ENCODE results near the gene GAS7. TPM values are rescaled to one million over a fixed set of nuclear protein-coding genes. Genes with fewer than 3 reads are reported as not detected.
"Not testable (repeated sequence)": the region's sequence is repeated elsewhere in the genome, so short reads cannot be mapped to it uniquely, and the experiment has no call there.

The GAS7 gene
- total RNA-seq, 2 donors from 2014 or later: 79.7 to 113 TPM

DNA sequence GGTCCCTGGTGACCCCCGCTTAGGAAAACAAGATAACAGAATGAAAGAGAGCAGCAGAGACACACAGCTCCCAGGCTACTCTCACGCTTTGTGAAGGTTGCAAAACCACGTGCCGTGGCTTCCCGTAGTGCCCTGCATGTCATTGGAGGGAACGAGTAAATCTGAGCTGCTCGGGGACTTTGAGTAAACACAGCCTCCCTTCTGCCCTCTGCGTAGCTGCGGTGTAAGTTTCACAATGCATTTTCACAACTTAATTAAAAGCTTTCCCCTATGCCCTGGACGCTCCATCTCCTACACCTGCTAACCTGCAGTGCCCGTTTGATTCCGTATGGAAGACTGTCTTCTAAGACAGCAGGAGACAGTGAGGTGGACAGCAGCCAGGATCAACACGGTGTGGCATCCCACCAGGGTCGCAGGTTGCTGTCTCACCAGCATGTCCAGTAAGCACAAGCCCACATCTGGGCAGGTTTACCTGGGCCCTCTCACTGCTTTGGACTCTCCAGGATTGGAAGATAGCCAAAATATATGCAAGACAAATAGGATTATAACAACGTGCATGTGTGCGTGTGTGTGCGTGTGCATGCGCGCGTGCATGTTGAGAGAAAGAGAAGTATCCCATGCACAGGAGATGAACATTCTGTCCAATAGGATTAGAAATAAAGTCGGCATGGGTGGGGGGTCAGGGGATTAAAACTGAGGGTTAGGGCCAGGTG is 177.0 kb downstream of the GAS7 start:
- no peaks in the 10 kb centered on the region for H3K9me3 ChIP-seq
- H3K27ac ChIP-seq: peak overlapping the region in 1 of 2 donors; percentile 8
- peak; percentile 75 for DNase-seq (ENCODE audit: low spot score)

DNA sequence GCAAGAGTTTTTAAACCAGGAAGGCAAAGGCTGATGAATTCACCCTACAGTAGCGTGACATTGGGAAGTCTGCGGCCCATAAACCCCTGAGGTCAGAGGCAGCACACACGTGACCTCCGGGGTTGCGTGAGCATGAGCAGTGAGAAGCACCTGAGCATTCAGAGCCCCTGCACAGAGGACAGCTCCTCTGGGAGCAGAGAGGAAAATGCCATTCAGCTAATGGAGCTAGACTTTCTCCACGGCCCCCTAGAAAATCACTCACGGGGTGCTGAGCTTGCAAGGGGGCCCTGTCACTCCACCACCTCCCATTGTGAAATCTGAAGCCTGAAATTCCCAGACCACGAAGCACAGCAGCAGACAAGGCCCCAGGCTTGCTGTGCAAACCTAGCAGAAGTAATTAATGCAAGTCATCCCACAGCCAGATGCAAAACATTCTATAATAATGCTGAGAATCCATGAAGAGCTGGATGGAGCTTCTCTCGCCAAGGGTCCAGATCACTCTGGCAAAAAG is 178.4 kb downstream of the GAS7 start:
- TF ChIP-seq, protein P1, sequence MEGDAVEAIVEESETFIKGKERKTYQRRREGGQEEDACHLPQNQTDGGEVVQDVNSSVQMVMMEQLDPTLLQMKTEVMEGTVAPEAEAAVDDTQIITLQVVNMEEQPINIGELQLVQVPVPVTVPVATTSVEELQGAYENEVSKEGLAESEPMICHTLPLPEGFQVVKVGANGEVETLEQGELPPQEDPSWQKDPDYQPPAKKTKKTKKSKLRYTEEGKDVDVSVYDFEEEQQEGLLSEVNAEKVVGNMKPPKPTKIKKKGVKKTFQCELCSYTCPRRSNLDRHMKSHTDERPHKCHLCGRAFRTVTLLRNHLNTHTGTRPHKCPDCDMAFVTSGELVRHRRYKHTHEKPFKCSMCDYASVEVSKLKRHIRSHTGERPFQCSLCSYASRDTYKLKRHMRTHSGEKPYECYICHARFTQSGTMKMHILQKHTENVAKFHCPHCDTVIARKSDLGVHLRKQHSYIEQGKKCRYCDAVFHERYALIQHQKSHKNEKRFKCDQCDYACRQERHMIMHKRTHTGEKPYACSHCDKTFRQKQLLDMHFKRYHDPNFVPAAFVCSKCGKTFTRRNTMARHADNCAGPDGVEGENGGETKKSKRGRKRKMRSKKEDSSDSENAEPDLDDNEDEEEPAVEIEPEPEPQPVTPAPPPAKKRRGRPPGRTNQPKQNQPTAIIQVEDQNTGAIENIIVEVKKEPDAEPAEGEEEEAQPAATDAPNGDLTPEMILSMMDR (IDR thresholded peaks at IDR 0.05): no peak
- no peak overlapping the region for H3K4me3 ChIP-seq
- no peaks in the 10 kb centered on the region for H3K27me3 ChIP-seq
- H3K4me1 ChIP-seq: peaks cover 0 to 58% of the 10 kb centered on the region in 2 donors
- no peak for DNase-seq (ENCODE audit: low spot score)
- no peaks in the 10 kb centered on the region for H3K9me3 ChIP-seq
- H3K36me3 ChIP-seq: peaks cover 10% of the 10 kb centered on the region
- peak overlapping the region in 1 of 2 donors; percentile 4 for H3K27ac ChIP-seq

More for the DNA sequence above, 177.0 kb downstream of the GAS7 start:
- Histone ChIP-seq H3K36me3 (peaks cover 10% of the 10 kb centered on the region), H3K27me3 (no peaks in the 10 kb centered on the region), H3K4me1 (peaks cover 0 to 58% of the 10 kb centered on the region in 2 donors), H3K4me3 (no peak overlapping the region)
- TF ChIP-seq, protein P1 (IDR thresholded peaks at IDR 0.05): no peak

DNA sequence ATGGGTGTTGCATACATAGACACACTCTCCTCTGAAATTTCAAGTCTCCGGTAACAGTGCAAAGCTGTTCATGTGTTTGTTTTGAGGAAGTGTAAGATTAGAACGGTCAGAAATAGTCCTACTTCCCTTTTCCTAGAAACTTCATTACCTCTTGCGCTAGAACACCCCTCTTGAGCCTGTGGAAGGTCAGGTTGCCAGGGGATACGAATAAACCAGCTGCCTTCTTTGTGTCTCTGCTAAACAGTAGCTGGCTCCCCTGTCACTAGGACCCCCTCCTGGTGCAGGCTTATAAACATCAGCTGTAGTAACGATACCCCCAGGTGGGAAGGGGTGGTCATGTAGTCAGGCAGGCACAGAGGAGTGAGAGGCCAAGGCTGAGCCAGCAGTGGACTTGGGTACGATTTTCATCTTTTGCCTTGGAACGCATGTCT is 179.9 kb downstream of the GAS7 start:
- Histone ChIP-seq H3K9me3 (no peaks in the 10 kb centered on the region), H3K36me3 (peaks cover 10% of the 10 kb centered on the region), H3K27me3 (no peaks in the 10 kb centered on the region), H3K4me3 (no peak overlapping the region), H3K27ac (no peak overlapping the region), H3K4me1 (peaks cover 0 to 58% of the 10 kb centered on the region in 2 donors)
- no peak for DNase-seq (ENCODE audit: low spot score)
- TF ChIP-seq, protein P1 (IDR thresholded peaks at IDR 0.05): no peak

DNA sequence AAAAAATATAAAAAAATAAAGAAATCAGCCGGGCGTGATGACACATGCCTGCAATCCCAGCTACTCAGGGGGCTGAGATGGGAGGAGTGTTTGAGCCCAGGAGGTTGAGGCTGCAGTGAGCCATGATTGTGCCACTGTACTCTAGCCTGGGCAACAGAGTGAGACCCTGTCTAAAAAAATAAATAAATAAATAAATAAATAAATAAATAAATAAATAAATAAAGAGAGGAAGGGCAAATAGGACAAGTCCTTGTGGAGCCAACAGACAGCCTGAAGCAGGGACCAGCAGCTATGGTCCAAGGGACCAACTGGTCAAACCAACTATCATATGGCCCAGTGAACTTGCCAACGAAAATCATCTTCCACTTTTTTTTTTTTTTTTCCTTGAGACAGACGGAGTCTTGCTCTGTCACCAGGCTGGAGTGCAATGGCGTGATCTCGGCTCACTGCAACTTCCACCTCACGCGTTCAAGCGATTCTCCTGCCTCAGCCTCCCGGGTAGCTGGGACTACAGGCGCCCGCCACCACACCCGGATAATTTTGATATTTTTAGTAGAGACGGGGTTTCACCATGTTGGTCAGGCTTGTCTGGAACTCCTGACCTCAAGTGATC is 181.3 kb downstream of the GAS7 start:
- Histone ChIP-seq H3K4me1 (peaks cover 0 to 44% of the 10 kb centered on the region in 2 donors), H3K36me3 (peaks cover 10% of the 10 kb centered on the region), H3K27ac (peak overlapping the region in 1 of 2 donors; percentile 16)
- not testable (repeated sequence) for H3K4me3 ChIP-seq; DNase-seq (ENCODE audit: low spot score); H3K9me3 ChIP-seq; H3K27me3 ChIP-seq

DNA sequence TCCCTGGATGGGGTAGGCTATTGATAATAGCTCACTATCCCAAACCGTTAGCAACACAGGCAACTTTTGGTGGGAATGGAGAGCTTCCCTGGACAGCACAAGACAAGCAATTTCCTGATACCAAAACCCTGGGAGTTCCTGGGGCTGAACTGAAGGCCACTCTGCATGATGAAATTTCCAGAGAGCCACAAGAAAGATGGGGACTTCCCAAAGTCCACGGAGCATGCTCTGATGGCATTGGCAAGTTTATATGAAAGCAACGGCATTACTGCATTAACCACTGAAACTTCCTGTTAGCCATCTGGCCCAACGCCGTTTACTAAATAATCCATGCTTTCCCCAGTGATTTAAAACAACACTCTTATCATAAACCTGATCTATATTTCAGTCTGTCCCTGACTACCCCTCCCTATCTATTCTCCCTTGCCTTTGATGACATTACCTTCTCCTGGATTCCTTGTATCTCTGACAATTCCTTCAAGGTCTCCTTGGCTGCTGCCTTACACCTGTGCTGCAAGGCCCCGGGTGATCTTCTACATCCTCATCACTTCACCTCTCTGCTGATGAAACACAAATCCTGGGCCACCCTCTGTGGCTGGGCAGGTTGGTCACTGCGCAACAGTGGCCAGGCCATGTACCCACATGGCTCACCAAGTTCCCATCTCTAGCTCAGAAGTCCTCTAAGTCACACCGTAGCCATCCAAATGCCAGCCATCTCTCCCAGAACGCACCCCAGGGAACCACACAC is 184.9 kb downstream of the GAS7 start:
- Histone ChIP-seq H3K9me3 (no peaks in the 10 kb centered on the region), H3K36me3 (no peaks in the 10 kb centered on the region), H3K27me3 (no peaks in the 10 kb centered on the region), H3K4me3 (no peak overlapping the region), H3K4me1 (peaks cover 0 to 16% of the 10 kb centered on the region in 2 donors), H3K27ac (peak overlapping the region; percentile 5 to 9)
- DNase-seq (ENCODE audit: low spot score): no peak
- TF ChIP-seq, protein P1 (IDR thresholded peaks at IDR 0.05): no peak

DNA sequence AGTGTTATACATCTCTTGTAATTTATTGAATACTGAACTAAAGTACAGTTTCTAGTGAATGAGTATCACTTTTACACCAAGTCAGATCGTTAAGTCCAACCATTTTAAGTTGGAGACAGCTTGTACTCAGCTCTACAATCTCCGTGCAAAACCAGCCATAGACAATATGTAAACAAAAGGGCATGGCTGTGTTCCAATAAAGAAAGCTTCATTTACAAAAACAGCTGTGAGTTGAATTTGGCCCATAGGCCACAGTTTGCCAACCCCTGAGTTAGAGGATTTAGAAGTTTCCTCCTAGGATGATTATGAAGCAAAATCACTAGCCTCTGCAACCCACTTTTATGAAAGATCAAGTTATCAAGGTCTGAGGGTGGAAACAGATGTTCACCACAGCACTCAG is 187.7 kb downstream of the GAS7 start:
- Histone ChIP-seq H3K27me3 (no peaks in the 10 kb centered on the region), H3K4me3 (no peak overlapping the region), H3K36me3 (no peaks in the 10 kb centered on the region), H3K27ac (no peak overlapping the region), H3K4me1 (peaks cover 0 to 8% of the 10 kb centered on the region in 2 donors), H3K9me3 (no peaks in the 10 kb centered on the region)
- TF ChIP-seq, protein P1 (IDR thresholded peaks at IDR 0.05): no peak
- DNase-seq (ENCODE audit: low spot score): no peak

Measured in right atrium auricular region (tissue), 2 donors.